Measurements from ENCODE around the gene ARHGEF10L.

GRCh38 chr1:17523321-17524041 lies 16.0 kb upstream of the ARHGEF10L start:
- TF ChIP-seq EZH2phosphoT487 (IDR thresholded peaks at IDR 0.05; ENCODE audit: borderline replicate concordance, low read length) (no peak), CTCF (IDR thresholded peaks at IDR 0.05; ENCODE audit: low read depth, low read length, poor library complexity, severe bottlenecking) (no peak)

All from DOHH2 (cell line).